ENCODE data around the gene DNAAF3.
"Not testable (repeated sequence)": the region's sequence is repeated elsewhere in the genome, so short reads cannot be mapped to it uniquely, and the experiment has no call there.

Gene DNAAF3

DNA sequence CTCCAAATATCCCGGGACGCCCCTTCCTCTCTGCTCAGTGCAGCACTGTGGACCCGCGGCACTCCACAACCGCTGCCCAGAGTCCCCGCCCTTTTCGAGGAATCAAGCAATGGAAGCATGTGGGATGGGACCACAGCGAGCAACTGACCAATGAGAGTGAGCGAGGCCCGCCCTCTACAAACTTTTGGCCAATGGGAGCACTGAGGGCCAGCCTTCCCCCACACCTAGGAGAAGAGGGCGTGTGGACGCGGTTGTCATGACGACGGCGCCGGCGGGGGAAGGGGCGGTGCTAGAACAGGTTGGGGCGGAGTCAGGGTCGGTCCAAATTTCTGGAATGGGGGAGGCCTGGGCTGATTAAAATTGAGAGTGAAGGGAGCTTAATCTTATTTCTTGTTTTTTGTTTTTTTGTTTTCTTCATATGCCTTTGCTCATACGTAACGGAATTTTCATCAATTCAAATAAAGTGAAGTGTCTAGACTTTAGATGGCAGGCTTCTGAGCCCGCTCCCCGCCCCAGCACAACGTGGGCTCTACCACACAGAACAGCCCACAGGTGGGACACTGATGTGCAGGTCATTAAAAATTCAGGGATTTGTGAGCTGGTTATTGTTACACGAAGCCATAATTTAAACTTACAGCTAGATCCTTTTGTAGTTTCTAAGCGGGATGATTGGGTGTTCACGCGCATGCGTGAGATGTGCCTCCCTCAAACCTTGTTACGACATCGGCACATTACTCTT is at the start of gene DNAAF3:
Gene DNAAF3 (minus strand): TSS at position 84 of the 739 bp plus-strand sequence. CDS start 200 bp downstream, outside the sequence.
- DNase-seq: peak; percentile 93 to 95

DNA sequence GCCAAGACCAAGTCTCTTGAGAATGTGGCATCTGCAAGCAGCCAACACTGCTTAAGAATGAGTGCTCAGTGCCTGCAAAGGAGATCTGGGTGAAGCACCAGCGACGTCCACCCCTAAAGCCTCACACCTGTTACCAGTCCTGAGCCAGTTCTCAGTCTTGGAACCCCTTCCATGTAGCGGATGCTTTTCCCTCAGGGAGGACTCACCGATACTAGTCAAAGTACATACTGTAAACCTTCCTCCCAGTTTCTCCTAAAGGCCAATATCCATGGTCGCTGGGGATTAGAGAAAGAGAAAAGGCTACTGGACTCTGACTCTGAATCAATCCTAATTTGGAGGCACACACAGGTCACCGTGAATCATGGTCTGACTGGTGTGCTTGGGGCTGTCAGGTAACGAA is 47.1 kb upstream of the DNAAF3 start:
- no peak for DNase-seq

DNA sequence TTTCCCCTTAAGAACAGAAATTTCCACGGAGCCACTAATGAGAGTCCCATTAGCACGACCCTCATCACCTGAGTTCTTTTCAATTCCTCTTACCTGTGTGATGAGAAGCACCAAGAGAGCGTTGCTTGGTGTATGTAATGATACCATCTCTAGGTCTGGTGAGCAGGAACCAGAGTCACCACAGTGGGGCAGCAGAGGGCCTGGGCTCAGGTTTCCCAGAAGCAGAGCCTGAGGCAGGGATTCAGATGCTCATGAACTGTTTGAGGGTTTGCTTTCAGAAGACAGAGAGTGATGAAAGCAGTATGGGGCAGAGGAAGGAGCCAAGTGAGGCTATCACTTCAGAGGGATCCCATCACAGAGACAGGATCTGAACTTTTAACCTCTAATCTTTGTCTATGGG is 46.0 kb upstream of the DNAAF3 start:
- DNase-seq: no peak

DNA sequence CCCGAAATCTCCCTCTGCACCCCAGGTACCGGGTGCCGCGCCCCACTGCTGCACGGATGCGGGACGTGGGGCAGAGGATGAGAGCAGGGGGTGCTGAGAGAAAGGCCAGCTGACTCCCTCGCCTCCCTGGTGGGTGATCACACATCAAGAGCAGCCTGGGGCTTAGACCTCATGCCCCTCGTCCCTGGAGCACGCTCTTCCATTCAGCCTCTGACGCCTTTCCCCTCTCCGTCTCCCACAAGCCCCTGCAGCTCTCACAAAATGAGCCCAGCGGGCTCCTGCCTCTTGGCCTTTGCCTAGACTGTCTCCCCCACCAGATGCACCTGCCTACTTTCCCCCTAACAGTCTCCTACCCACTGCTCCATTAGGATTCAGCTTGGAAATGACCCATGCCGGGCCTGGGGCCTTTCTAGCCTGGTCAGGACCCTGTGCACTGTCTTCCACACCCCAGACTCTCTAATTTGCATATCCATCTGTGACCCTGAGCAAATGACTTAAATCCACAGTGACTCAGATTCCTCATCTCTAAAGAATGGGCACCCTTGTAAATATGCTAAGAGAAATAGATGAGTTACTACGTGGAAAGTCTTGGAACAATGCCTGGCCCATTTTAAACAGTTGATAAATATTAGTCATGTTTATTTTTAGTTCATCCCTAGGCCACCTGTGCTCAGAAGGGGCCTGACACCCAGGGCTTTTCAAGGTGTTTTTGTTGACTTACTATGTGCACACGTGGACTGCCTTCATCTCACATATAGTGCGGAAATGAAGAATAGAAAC is 43.5 kb upstream of the DNAAF3 start:
- no peak for DNase-seq

DNA sequence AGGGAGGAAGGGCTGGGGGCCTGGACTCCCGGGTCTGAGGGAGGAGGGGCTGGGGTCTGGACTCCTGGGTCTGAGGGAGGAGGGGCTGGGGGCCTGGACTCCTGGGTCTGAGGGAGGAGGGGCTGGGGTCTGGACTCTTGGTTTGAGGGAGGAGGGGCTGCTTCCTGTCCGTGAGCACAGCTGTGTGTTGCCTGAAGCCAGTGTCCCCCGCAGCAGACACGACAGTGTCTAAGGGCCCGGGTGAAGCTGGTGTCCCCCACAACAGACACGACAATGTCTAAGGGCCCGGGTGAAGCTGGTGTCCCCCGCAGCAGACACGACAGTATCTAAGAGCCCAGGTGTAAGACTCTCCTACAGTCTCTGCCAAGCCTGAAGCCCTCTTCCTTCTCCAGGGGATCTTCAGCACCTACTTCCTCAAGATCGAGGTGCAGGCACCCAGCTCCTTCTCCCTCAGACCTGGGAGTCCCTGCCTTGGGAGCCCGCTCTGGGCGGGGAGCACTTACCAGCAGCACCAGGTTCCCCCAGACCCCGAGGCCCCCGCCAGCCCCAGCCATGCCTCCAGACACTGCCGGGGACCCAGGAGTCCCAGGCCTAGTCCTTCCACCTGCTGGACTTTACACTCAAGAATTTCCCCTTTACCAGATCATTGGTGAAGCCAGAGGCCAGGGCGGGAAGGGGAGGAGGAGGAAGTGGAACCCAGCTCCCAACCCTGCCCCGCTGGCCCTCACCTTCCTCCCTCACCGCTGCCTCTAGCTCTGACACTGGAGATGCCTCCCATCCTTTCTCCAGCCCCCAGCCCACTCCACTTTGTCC is 42.7 kb upstream of the DNAAF3 start, which contains the start of gene PTPRH:
Gene PTPRH (minus strand): TSS at position 622 of the 813 bp plus-strand sequence. CDS start 68 bp downstream, at position 554.
- no peak for DNase-seq

DNA sequence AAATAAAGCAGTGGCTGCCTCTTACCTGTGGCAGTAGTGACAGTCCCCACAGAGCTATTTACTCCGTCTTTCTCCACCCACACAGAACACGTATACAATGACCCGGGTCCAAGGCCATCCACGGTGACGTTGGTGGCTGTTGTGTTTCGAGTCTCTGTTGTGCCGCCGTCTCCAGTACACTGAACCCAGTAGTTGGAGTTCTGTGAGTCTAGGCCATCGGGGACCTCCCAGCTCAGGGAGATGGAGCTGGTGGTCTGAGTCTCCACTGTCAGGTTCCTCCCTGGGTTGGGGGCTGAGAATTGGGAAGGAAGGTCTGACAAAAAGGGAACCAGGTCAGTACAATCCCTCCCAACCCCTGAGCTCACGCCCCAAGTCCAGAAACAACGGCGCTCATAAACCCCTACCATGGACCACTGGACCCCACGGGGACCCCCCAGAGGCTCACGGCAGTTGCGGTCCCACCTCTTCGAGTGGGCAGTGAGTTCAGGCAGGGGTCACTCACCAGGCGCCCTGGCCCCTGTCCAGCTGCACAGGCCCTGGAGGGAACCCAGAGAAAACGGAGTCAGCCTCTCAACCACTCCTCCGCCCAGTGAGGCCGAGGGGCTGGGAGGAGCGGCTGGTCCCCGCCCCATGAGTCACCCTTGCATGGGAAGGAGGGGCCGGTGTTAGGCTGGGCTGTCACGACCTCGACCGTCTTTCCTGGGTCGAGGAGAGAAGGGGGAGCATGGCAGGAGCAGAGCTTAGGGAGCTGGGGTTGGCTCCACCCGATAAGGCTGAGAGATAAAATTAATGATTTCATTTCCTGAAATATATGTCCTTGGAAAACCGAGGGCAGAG is 40.5 kb upstream of the DNAAF3 start:
- DNase-seq: peak in 1 of 2 experiments; percentile 33

DNA sequence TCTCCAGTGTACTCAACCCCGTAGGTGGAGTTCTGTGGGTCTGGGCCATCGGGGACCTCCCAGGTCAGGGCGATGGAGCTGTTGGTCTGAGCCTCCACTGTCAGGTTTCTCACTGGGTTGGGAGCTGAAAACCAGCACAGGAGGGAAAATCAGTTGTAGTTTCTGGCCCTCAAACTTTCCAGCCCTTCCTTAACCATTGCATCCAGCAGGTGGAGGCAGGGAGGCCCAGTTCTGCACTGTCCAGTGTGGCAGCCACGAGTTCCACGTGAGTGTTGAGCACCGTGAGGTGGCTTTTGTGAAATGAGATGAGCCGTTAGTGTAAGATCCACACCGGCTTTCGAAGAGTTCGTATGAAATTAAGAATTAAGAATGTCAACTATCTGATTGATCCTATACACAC is 35.8 kb upstream of the DNAAF3 start:
- DNase-seq: not testable (repeated sequence)

DNA sequence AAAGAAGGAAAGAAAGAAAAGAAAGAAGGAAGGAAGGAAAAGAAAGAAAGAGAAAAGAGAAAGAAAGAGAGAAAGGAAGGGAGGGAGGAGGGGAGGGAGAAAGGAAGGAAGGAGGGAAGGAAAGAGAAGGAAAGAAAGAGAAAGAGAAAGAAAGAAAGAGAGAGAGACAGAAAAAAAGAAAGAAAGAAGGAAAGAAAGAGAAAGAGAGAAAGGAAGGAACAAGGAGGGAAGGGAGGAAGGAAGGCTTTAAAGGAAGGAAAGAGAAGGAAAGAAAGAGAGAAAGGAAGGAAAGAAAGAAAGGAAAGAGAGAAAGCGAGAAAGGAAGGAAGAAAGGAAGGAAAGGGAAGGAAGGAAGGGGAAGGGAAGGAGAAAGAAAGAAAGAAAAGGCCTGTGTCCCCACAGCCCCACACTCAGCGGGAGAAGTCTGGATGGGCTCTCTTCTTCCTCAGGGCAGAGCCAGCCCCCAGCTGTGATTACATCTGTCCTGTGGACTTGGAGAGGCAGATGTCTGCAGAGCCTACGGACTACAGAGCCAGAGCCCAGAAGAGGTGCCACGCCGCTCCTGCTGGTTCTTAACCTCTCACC is 33.3 kb upstream of the DNAAF3 start:
- no peak for DNase-seq

DNA sequence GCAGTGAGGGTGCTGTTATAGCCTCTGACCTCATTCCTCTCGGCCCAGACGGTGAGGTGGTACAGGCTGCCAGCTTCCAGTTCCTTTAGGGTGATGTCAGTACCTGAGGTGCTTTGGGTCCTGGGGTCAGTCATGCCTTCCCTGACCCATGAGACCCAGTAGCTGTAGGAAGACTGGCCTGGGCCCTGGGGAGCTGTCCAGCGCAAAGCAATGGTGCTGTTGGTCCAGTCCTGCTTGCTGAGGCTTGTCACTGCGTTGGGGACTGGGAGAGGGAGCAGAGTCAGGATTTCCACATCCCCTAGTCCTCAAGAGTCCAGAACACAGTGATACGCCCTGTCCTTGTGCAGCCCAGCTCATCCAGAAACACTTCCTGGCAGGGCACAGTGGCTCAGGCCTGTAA is 32.2 kb upstream of the DNAAF3 start:
- DNase-seq: no peak

DNA sequence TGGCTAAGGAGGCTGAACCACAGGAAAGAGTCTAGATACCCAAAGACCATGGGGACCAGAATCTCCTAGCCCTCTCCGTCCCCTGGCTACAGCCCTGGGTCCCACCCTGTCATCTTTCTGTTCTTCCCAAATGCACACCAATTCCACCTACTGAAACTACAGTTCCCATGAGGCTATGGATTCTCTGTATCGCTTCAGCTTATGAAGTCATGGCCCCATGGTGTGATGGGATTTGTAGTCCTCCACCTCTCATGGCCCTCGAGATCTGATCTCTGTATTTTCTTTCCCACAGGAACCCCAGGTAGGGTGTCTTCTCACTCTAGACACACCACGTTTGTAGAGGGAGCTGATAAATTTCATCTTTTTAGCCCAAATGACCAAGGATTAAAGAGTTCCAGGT is 31.1 kb upstream of the DNAAF3 start:
- DNase-seq: no peak

DNA sequence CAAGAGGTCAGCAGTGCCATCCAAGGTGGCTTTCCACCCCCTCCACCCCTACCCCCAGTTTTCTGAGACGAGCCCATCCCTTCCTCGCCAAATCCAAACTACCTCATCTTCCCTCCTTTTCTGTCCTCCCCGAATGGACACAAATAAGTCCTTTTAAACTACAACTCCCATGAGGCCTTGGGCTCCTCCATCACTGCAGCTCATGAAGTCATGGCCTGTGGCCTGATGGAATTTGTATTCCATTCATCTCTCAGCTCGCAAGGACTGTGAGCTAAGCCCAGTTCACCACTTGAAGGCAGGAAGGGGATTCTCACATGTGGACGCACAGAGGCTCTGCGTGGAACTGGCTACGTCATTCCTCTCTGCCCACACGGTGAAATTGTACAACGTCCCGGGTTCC is 30.4 kb upstream of the DNAAF3 start:
- no peak for DNase-seq

DNA sequence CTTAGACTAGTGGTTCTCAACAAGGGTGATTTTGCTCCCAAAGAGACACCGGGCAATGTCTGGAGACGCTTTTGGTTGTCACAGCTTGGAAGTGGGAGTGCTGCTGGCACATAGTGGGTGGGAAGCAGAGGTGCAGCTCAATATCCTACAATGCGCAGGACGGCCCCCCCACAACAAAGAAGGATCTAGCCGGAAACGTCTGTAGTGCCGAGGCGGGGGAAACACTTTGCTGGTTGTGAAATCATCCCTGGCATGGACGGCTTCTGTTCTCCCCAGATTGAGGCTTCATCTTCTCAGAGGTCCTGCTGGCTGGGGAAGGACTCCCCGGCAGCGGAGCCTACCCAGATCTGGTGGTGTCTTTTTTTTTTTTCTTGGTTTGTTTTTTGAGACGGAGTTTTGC is 27.1 kb upstream of the DNAAF3 start:
- DNase-seq: no peak

DNA sequence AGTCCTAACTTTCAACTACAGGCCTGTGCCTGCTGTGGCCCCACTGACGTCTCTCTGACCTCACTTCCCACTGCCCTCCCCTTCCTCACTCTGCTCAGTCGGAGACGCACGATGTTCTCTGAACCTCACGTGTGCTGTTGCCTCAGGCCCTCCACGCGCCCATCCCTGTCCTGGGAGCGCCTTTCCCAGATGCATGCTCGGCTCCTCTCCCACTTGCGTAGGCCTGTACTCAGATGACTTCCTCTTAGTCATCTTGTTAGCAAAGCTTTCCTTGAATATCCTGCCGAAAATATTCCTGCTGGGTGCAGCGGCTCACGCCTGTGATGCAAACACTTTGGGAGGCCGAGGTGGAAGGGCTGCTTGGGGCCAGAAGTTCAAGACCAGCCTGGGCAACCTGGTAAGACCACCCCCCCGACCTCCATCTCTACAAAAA is 23.0 kb upstream of the DNAAF3 start:
- DNase-seq: no peak

DNA sequence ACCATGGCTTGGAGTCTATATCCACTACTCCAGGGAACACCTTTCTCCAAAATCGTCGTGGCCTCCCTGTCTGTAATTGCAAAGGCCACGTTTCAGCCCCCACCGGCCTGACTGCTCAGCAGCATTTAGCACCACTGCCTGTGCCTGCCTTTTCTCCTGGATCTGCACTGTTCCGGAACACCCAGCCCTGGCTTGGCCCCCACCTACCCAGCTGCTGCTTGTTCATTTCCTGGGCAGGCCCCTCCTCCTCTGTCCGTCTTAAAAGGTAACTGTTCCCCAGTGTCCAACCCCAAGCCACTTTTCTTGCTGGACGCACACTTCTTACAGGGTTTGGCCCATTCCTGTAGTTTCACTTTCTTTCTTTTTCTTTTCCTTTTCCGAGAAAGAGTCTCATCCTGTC is 22.2 kb upstream of the DNAAF3 start:
- DNase-seq: no peak

DNA sequence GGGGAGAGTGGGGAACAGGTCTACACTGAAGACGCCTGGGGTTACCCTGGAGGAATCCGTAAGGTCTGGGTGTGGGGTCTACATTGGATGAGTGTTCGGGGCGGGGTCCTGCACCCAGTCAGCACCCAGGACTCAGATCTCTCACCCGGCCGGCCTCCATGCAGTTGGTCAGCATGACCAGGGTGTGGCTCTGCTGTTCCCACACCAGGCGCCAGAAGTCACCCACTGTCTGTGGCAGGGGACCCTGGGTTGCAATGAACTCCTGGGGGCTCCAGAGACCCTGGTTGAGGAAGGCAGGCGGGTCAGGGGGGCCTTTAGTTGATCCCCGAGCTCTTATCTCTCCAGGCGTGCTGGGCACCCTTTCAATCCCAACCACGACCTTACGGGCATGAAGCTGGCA is 19.7 kb upstream of the DNAAF3 start:
- no peak for DNase-seq

DNA sequence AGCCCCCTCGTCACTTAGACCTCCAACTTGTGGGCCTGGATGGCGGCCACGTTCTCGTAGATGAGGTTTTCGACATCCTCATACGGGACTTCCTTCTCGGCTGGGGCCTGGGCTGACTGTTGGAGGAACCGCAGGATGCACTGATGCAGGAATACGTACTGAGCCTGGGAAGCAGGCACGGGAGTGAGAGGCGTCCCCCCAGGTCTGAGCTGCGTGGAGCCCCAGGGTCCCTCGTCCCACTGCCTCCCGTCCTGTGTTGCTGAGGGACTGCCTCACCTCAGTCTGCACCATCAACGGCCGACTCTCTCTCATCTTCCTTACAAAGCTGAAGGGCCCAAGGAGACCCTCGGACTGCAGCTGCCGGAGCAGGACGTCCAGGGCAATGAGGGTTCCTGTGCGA is 15.3 kb upstream of the DNAAF3 start:
- no peak for DNase-seq

DNA sequence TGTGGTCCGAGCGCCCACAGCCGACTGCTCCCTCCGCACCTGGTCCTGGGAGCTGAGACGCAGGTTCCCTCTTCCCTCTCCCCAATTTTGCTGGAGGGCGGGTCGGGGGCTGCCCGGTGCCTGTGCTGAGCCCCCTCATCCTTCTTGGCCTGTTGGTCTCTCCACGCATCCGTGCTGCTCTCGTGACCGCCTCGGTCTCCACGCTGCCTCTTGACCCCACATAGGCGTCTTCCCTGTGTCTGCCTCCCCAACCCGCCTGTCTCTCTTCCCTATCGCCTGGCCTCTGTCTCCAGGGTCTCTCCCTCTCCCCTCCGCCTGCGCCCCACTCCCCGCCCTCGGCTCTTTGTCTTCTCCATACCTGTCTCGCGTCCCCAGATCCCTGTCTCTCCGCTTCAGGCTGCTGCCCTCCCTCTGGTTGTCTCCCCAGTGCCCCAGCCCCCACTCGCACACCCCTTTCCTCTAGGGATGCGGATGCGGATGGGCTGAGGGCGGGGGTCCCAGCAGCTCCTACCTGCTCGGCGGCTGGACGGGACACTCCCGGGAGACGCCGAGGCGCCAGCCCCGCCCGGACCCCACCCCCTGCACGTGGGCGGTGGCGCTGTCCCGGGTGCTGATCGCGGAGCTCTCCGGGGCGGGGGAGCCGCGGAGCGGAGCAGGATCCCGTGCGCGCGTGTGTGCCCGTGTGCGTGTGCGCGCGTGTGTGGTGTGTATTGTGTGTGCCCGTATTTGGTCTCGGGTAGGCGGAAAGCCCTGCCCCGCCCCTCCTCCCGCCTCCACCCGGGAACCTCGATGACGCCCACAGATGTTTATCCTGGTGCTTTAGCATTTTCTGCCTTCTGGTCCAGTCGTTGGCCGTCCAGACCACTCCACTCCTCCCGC is 13.4 kb upstream of the DNAAF3 start, which contains the start of gene SYT5:
Gene SYT5 (minus strand): TSS at position 684 of the 879 bp plus-strand sequence. CDS start 1,248 bp downstream, outside the sequence.
- peak in 1 of 2 experiments; percentile 7 for DNase-seq

DNA sequence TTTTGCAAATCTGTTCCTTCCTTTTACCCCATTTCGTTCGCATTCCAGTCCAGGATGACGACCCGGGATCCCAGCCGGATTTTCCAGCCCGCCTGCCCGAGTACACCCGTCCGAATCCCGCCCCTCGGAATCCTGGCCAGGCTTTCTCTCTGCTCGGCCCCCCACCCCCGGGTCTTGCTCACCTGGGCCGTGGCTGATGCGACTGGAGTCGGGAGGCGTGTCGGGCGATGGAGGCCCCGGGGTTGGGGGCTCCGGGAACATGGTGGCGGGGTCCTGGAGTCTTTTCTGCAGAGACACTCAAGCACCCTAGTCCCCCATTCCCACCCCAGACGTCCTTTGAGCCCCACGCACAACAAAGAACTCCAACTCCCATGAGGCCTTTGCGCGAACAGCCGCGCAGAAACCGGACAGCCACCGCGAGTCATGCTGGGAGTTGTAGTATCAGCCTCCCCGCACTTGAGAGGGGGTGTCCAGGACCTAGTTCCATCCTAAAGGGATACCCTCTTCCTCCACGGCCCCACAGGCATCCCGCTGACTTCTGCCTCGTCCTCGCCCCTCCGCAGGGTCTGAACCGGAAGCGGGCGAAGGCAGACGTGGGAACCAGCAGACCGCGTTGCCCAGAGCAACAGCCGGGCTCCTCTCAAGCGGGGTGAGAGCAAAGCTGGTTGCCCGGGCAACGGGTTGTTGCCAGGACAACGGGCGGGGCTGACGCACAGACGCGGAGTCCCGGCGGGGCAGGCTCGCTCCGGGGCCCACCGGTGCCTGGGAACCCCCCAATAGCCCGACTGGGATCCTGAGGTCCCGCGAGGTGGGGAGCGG is 12.6 kb upstream of the DNAAF3 start:
- DNase-seq: peak in 1 of 2 experiments; percentile 7

DNA sequence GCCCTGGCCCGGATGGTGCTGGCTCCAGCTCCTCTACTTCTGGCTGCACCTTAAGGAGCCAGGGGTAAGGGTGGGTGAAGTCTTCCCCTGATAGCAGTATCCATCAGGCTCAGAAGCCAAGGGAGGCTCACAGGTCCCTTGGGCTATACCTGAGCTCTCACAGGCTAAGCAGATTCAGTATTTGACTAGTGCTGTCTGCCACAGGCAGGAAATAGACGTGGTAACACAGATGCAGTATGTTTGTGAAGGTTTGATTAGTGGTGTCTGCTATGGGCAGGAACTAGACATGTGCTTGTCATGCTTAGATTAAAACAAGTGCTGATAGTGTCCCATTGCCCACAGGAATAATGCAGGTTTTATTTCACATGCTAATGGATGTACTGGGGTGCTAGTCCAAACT is 9.7 kb upstream of the DNAAF3 start:
- no peak for DNase-seq

Data from AML-193 (cell line).